SK-N-SH treated with all-trans-retinoic acid at 6 μM for 48 hours (cell line): ENCODE measurements around the gene SNX9.

ENCODE experiments used
- ATAC-seq: fragments of 200-7000 bp; cut with Tn5 transposase; 3 replicates; pipeline ENCODE4 v1.9.1; 2020; ENCODE audit warnings: mild to moderate bottlenecking, moderate library complexity
- ARNTL ChIP-seq: fragments of 450-650 bp; formaldehyde crosslinking; IDR thresholded peaks from 2 replicates; pipeline ENCODE4 v1.5.0; 2020; ENCODE audit warnings: low read depth, mild to moderate bottlenecking, moderate library complexity, borderline replicate concordance
- CSDC2 ChIP-seq: fragments of 250-450 bp; sonication (Bioruptor Pico); IDR thresholded peaks from 2 replicates; pipeline ENCODE4 v1.5.0; 2020; ENCODE audit warnings: mild to moderate bottlenecking, moderate library complexity
- ESRRG ChIP-seq: fragments of 250-450 bp; sonication (Bioruptor Pico); IDR thresholded peaks from 2 replicates; pipeline ENCODE4 v1.6.1; 2021; ENCODE audit warnings: mild to moderate bottlenecking
- GLIS3 ChIP-seq: fragments of 250-450 bp; sonication (Bioruptor Pico); IDR thresholded peaks from 2 replicates; pipeline ENCODE4 v1.5.0; 2020; ENCODE audit warnings: mild to moderate bottlenecking, moderate library complexity
- ISL1 ChIP-seq: fragments of 250-450 bp; sonication (Bioruptor Pico); IDR thresholded peaks from 2 replicates; pipeline ENCODE4 v2.1.2; 2022; ENCODE audit warnings: mild to moderate bottlenecking, moderate library complexity
- OSR1 ChIP-seq: fragments of 250-450 bp; sonication (Bioruptor Pico); IDR thresholded peaks from 2 replicates; pipeline ENCODE4 v1.8.0; 2022; ENCODE audit warnings: moderate library complexity, mild to moderate bottlenecking, inconsistent platforms
- RARB ChIP-seq: fragments of 250-450 bp; sonication (Bioruptor Pico); IDR thresholded peaks from 2 replicates; pipeline ENCODE4 v1.8.0; 2021; ENCODE audit warnings: mild to moderate bottlenecking, moderate library complexity
- SNAI2 ChIP-seq: fragments of 250-450 bp; sonication (Bioruptor Pico); IDR thresholded peaks from 2 replicates; pipeline ENCODE4 v1.5.0; 2020; ENCODE audit warnings: mild to moderate bottlenecking, moderate library complexity
- TCF4 ChIP-seq: fragments of 250-450 bp; sonication (Bioruptor Pico); IDR thresholded peaks from 2 replicates; pipeline ENCODE4 v1.8.0; 2021; ENCODE audit warnings: mild to moderate bottlenecking, moderate library complexity, borderline replicate concordance
- TOX ChIP-seq: fragments of 250-450 bp; sonication (Bioruptor Pico); IDR thresholded peaks from 2 replicates; pipeline ENCODE4 v1.8.0; 2021; ENCODE audit warnings: mild to moderate bottlenecking, moderate library complexity, borderline replicate concordance
- ZC3H10 ChIP-seq: fragments of 250-450 bp; sonication (Bioruptor Pico); IDR thresholded peaks from 2 replicates; pipeline ENCODE4 v1.5.1; 2021; ENCODE audit warnings: mild to moderate bottlenecking, moderate library complexity
- ZFP3 ChIP-seq: fragments of 250-450 bp; sonication (Bioruptor Pico); IDR thresholded peaks from 2 replicates; pipeline ENCODE4 v1.5.0; 2020; ENCODE audit warnings: mild to moderate bottlenecking, moderate library complexity
- ZFP30 ChIP-seq: fragments of 450-650 bp; formaldehyde crosslinking; IDR thresholded peaks from 2 replicates; pipeline ENCODE4 v1.5.0; 2022; ENCODE audit warnings: mild to moderate bottlenecking, moderate library complexity
- ZNF565 ChIP-seq: fragments of 450-650 bp; formaldehyde crosslinking; conservative IDR thresholded peaks from 2 replicates; pipeline ENCODE4 v1.5.0; 2020; ENCODE audit warnings: low read depth, mild to moderate bottlenecking, moderate library complexity
- ZNF70 ChIP-seq: fragments of 450-650 bp; formaldehyde crosslinking; IDR thresholded peaks from 2 replicates; pipeline ENCODE4 v1.5.0; 2020; ENCODE audit warnings: mild to moderate bottlenecking, moderate library complexity
- ZNF8 ChIP-seq: fragments of 450-650 bp; formaldehyde crosslinking; IDR thresholded peaks from 2 replicates; pipeline ENCODE4 v1.5.0; 2020; ENCODE audit warnings: mild to moderate bottlenecking, moderate library complexity
- TF ChIP-seq, protein P1 (sequence below): fragments of 250-450 bp; sonication (Bioruptor Pico); IDR thresholded peaks from 2 replicates; pipeline ENCODE4 v1.8.0; 2020; ENCODE audit warnings: mild to moderate bottlenecking, moderate library complexity, borderline replicate concordance
- TF ChIP-seq, protein P2 (sequence below): fragments of 250-450 bp; sonication (Bioruptor Pico); IDR thresholded peaks from 2 replicates; pipeline ENCODE4 v1.8.0; 2021; ENCODE audit warnings: low read depth, mild to moderate bottlenecking, moderate library complexity, borderline replicate concordance
- TF ChIP-seq, protein P3 (sequence below): fragments of 250-450 bp; sonication (Bioruptor Pico); IDR thresholded peaks from 2 replicates; pipeline ENCODE4 v1.5.1; 2020; ENCODE audit warnings: low read depth, mild to moderate bottlenecking, moderate library complexity
- TF ChIP-seq, protein P4 (sequence below): fragments of 250-450 bp; sonication (Bioruptor Pico); IDR thresholded peaks from 2 replicates; pipeline ENCODE4 v1.5.0; 2020; ENCODE audit warnings: mild to moderate bottlenecking, moderate library complexity
- TF ChIP-seq, protein P5 (sequence below): fragments of 250-450 bp; sonication (Bioruptor Pico); IDR thresholded peaks from 2 replicates; pipeline ENCODE4 v1.5.1; 2021; ENCODE audit warnings: mild to moderate bottlenecking, moderate library complexity

The SNX9 gene

DNA sequence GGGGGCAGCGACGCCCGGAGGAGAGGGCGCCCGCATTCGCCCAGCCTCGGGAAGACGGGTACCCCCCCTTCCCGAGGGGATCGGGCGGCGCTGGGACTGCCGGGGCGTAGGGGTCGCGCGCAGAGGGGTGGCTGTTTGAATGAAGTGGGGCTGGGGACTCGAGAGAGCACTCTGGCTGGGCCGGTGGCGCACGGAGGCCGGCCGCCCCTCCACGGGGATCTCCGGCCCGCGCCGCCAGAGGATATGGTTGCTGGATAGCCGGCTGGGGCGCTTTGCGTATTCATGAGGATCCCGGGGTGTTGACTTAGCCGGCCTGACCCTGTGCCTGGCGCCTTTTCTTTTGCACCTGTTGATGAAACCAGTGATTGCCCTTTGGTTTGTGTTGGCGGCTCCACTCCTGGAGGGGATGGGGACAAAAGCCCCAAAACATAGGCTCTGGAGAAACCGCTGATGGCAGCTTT, 159.1 kb downstream of the SNX9 start:
- ATAC-seq: peak; percentile 50
- TF ChIP-seq ZNF70: no peak
- no peak for TF ChIP-seq GLIS3 (CRISPR knock-in tag)
- no peak for TF ChIP-seq ARNTL (CRISPR knock-in tag)

DNA sequence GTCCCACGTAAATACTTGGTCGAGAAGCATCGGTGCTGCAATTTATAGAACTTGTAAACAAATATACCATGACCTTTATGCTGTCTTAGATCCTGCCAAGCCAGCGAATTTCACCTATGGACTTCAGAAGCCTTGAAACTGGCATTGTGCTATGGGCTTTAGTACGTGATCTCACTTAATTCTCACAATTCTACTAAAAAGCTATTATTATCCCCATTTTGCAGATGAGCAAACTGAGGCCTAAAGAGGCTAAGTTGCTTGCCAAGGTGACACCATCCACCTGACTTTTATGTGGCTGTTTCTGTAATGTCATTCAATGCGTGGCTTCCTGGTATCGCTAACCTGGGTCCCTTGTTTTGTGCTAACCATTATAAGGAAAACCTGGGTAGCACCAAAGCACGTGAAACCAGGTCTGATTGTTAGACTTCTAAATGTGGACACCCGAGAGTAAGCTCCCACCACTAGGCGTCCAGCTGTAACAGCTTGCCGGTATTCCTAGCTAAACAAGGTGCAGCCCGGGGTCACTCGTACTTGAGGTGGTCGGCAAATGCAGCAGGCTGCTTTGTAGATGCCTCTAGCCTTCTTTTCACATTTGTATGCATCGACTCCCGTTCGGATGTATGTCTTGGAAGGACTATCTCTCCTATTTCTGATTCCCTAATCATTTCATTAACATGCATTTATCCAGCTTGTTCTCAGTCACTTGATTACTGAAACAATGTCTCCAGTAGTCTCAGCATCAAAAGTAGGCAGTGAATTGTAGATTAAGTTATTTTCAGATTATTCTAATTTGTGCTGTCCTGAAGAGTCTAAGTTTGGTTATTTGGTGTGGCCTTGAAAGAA, 159.7 kb downstream of the SNX9 start:
- ATAC-seq: peak; percentile 28
- TF ChIP-seq OSR1 (CRISPR knock-in tag): no peak
- no peak for TF ChIP-seq ZNF70
- TF ChIP-seq ZFP3 (CRISPR knock-in tag): no peak

DNA sequence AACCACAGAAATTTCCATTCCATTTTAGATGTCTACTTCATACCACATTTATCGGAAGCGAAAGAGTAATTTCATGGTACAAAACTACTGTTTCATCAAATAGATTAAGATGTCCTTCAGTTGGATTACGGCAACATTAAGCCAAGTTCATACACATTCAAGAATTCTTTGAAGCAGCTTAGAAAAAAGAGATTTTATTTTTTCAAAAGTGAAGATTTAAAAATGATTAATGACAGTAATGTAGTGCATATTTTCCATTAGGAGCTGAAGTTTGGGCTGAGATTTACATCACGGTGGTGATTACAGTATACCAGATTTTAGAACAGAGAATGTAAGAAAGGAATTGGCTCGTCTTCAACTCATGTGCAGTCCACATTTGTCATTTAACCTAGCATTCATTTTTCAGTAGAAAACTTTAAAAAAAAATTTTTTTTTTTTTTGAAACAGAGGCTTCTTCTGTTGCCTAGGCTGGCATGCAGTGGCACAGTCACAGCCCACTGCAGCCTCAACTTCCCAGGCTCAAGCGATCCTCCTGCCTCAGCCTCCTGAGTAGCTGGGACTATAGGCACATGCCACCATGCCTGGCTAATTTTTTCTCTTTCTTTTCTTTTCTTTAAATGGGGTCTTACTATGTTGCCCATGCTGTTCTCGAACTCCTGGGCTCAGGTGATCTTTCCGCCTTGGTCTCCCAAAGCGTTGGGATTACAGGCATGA, 160.5 kb downstream of the SNX9 start:
- ATAC-seq: no peak

DNA sequence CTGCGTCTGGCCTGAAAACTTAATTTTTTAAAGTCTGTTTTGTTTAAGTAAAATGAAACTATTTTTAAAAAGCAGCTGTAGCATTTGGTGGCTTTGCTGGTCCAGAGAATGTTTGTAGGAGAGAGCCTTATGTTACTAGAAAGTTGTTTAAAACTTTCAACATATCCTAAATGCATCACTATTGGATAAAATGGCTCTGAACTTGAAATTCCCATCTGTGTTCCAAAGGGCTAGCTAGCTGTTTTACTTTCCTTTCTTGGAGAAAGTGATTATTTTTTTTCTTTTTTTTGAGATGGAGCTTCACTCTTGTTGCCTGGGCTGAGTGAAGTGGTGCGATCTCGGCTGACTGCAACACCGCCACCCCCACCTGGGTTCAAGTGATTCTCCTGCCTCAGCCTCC, 161.1 kb downstream of the SNX9 start:
- ATAC-seq: no peak
- TF ChIP-seq, protein P1, sequence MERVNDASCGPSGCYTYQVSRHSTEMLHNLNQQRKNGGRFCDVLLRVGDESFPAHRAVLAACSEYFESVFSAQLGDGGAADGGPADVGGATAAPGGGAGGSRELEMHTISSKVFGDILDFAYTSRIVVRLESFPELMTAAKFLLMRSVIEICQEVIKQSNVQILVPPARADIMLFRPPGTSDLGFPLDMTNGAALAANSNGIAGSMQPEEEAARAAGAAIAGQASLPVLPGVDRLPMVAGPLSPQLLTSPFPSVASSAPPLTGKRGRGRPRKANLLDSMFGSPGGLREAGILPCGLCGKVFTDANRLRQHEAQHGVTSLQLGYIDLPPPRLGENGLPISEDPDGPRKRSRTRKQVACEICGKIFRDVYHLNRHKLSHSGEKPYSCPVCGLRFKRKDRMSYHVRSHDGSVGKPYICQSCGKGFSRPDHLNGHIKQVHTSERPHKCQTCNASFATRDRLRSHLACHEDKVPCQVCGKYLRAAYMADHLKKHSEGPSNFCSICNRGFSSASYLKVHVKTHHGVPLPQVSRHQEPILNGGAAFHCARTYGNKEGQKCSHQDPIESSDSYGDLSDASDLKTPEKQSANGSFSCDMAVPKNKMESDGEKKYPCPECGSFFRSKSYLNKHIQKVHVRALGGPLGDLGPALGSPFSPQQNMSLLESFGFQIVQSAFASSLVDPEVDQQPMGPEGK (CRISPR knock-in tag): no peak
- TF ChIP-seq ESRRG (CRISPR knock-in tag): no peak
- TF ChIP-seq, protein P2, sequence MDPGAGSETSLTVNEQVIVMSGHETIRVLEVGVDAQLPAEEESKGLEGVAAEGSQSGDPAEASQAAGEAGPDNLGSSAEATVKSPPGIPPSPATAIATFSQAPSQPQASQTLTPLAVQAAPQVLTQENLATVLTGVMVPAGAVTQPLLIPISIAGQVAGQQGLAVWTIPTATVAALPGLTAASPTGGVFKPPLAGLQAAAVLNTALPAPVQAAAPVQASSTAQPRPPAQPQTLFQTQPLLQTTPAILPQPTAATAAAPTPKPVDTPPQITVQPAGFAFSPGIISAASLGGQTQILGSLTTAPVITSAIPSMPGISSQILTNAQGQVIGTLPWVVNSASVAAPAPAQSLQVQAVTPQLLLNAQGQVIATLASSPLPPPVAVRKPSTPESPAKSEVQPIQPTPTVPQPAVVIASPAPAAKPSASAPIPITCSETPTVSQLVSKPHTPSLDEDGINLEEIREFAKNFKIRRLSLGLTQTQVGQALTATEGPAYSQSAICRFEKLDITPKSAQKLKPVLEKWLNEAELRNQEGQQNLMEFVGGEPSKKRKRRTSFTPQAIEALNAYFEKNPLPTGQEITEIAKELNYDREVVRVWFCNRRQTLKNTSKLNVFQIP (CRISPR knock-in tag): no peak
- no peak for TF ChIP-seq SNAI2
- no peak for TF ChIP-seq CSDC2 (CRISPR knock-in tag)
- TF ChIP-seq ARNTL (CRISPR knock-in tag): no peak
- no peak for TF ChIP-seq ZNF565 (CRISPR knock-in tag)
- no peak for TF ChIP-seq ZFP3 (CRISPR knock-in tag)

More for the DNA sequence above, 160.5 kb downstream of the SNX9 start:
- TF ChIP-seq, protein P3, sequence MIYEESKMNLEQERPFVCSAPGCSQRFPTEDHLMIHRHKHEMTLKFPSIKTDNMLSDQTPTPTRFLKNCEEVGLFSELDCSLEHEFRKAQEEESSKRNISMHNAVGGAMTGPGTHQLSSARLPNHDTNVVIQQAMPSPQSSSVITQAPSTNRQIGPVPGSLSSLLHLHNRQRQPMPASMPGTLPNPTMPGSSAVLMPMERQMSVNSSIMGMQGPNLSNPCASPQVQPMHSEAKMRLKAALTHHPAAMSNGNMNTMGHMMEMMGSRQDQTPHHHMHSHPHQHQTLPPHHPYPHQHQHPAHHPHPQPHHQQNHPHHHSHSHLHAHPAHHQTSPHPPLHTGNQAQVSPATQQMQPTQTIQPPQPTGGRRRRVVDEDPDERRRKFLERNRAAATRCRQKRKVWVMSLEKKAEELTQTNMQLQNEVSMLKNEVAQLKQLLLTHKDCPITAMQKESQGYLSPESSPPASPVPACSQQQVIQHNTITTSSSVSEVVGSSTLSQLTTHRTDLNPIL: no peak
- TF ChIP-seq, protein P4, sequence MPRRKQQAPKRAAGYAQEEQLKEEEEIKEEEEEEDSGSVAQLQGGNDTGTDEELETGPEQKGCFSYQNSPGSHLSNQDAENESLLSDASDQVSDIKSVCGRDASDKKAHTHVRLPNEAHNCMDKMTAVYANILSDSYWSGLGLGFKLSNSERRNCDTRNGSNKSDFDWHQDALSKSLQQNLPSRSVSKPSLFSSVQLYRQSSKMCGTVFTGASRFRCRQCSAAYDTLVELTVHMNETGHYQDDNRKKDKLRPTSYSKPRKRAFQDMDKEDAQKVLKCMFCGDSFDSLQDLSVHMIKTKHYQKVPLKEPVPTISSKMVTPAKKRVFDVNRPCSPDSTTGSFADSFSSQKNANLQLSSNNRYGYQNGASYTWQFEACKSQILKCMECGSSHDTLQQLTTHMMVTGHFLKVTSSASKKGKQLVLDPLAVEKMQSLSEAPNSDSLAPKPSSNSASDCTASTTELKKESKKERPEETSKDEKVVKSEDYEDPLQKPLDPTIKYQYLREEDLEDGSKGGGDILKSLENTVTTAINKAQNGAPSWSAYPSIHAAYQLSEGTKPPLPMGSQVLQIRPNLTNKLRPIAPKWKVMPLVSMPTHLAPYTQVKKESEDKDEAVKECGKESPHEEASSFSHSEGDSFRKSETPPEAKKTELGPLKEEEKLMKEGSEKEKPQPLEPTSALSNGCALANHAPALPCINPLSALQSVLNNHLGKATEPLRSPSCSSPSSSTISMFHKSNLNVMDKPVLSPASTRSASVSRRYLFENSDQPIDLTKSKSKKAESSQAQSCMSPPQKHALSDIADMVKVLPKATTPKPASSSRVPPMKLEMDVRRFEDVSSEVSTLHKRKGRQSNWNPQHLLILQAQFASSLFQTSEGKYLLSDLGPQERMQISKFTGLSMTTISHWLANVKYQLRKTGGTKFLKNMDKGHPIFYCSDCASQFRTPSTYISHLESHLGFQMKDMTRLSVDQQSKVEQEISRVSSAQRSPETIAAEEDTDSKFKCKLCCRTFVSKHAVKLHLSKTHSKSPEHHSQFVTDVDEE (CRISPR knock-in tag): no peak
- TF ChIP-seq ZNF565 (CRISPR knock-in tag): no peak
- TF ChIP-seq ZNF70: no peak
- no peak for TF ChIP-seq ISL1 (CRISPR knock-in tag)
- TF ChIP-seq TOX (CRISPR knock-in tag): no peak
- no peak for TF ChIP-seq ZNF8 (CRISPR knock-in tag)
- TF ChIP-seq ESRRG (CRISPR knock-in tag): no peak
- no peak for TF ChIP-seq ZFP3 (CRISPR knock-in tag)
- no peak for TF ChIP-seq ZFP30
- TF ChIP-seq, protein P1 (CRISPR knock-in tag): no peak
- no peak for TF ChIP-seq ZC3H10 (CRISPR knock-in tag)
- no peak for TF ChIP-seq RARB
- no peak for TF ChIP-seq TCF4 (CRISPR knock-in tag)
- TF ChIP-seq OSR1 (CRISPR knock-in tag): no peak
- TF ChIP-seq, protein P5, sequence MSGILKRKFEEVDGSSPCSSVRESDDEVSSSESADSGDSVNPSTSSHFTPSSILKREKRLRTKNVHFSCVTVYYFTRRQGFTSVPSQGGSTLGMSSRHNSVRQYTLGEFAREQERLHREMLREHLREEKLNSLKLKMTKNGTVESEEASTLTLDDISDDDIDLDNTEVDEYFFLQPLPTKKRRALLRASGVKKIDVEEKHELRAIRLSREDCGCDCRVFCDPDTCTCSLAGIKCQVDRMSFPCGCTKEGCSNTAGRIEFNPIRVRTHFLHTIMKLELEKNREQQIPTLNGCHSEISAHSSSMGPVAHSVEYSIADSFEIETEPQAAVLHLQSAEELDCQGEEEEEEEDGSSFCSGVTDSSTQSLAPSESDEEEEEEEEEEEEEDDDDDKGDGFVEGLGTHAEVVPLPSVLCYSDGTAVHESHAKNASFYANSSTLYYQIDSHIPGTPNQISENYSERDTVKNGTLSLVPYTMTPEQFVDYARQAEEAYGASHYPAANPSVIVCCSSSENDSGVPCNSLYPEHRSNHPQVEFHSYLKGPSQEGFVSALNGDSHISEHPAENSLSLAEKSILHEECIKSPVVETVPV (CRISPR knock-in tag): no peak
